ENCODE results near the gene PFAS. TPM values are rescaled to one million over a fixed set of nuclear protein-coding genes. Genes with fewer than 3 reads are reported as not detected.

The PFAS gene
- total and polyA plus RNA-seq, 2 experiments from 2014 or later, result 13.6 to 18.8 TPM

DNA sequence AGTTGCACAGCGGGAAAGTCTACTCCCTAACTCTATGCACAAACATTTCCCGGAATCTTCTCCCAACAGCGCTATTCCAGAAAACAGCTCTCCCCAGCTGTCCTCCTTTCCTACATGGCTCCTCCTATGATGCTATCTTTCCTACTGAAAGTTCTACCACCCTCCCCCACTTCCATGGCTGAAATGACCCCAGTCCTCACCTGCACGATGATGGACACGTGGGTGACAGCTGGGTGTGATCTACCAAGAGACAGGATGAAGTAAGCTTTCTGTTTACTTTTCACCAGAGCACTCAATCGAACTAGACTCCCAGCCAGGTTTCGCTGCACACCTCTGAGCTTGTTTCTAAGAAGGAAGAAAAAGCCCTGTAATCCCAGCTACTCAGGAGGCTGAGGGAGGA lies 11.9 kb upstream of the PFAS start:
- Histone ChIP-seq H3K9me2 (replicated peaks; ENCODE audit: insufficient read depth) (no peaks in the 10 kb centered on the region), H3K27me3 (no peaks in the 10 kb centered on the region), H4K20me1 (ENCODE audit: insufficient read depth, poor library complexity, severe bottlenecking) (no peaks in the 10 kb centered on the region), H3K4me3 (no peak overlapping the region), H3K9me3 (ENCODE audit: low read depth) (no peaks in the 10 kb centered on the region), H3K4me2 (no peak overlapping the region), H3K79me2 (peaks cover 3% of the 10 kb centered on the region), H3K27ac (peak overlapping the region; percentile 15), H3K4me1 (ENCODE audit: insufficient read depth) (no peaks in the 10 kb centered on the region), H2AFZ (no peak overlapping the region), H3K36me3 (replicated peaks; ENCODE audit: insufficient read depth, low read depth) (no peaks in the 10 kb centered on the region)
- 74% methylated on average over 7 of the region's 7 CpGs for WGBS (ENCODE audit: low lambda C conversion rate, missing lambda C conversion rate)
- TF ChIP-seq, protein P1, sequence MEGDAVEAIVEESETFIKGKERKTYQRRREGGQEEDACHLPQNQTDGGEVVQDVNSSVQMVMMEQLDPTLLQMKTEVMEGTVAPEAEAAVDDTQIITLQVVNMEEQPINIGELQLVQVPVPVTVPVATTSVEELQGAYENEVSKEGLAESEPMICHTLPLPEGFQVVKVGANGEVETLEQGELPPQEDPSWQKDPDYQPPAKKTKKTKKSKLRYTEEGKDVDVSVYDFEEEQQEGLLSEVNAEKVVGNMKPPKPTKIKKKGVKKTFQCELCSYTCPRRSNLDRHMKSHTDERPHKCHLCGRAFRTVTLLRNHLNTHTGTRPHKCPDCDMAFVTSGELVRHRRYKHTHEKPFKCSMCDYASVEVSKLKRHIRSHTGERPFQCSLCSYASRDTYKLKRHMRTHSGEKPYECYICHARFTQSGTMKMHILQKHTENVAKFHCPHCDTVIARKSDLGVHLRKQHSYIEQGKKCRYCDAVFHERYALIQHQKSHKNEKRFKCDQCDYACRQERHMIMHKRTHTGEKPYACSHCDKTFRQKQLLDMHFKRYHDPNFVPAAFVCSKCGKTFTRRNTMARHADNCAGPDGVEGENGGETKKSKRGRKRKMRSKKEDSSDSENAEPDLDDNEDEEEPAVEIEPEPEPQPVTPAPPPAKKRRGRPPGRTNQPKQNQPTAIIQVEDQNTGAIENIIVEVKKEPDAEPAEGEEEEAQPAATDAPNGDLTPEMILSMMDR (IDR thresholded peaks at IDR 0.05; ENCODE audit: poor library complexity), result no peak
- TF ChIP-seq EZH2 (IDR thresholded peaks at IDR 0.05; ENCODE audit: borderline replicate concordance), result no peak
- no peak for TF ChIP-seq EZH2phosphoT487 (IDR thresholded peaks at IDR 0.05; ENCODE audit: low read depth, severe bottlenecking, unreplicated experiment)
- DNase-seq (ENCODE audit: low spot score), result peak; percentile 51

DNA sequence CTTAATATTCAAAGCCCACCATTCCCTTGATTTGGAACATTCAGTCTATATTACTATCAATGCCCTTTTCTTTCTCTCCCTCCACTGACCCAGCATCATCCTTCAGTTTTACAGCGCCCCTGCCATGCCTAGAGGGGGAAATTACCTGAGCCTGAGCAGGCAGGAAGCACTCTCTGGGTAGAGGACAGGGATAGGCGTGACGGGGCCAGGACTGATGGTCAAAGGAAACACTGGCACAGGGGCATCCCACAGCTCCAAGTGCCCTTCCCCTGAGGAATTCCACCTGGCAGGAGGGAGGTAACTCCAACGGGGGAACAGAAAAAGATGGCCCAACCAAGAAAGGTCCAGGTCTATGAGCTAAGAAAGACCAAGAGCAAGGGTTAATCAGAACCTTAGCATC lies 11.2 kb upstream of the PFAS start:
- H4K20me1 ChIP-seq (ENCODE audit: insufficient read depth, poor library complexity, severe bottlenecking), result no peaks in the 10 kb centered on the region
- no peak overlapping the region for H3K4me3 ChIP-seq
- DNase-seq (ENCODE audit: low spot score), result no peak
- no peak for TF ChIP-seq EZH2 (IDR thresholded peaks at IDR 0.05; ENCODE audit: borderline replicate concordance)
- TF ChIP-seq EZH2phosphoT487 (IDR thresholded peaks at IDR 0.05; ENCODE audit: low read depth, severe bottlenecking, unreplicated experiment), result no peak
- TF ChIP-seq, protein P1 (IDR thresholded peaks at IDR 0.05; ENCODE audit: poor library complexity), result no peak
- H3K79me2 ChIP-seq, result peaks cover 3% of the 10 kb centered on the region
- H3K4me2 ChIP-seq, result no peak overlapping the region
- no peaks in the 10 kb centered on the region for H3K27me3 ChIP-seq
- no peaks in the 10 kb centered on the region for H3K36me3 ChIP-seq (replicated peaks; ENCODE audit: insufficient read depth, low read depth)
- 88% methylated on average over 4 of the region's 4 CpGs for WGBS (ENCODE audit: low lambda C conversion rate, missing lambda C conversion rate)
- H3K9me2 ChIP-seq (replicated peaks; ENCODE audit: insufficient read depth), result no peaks in the 10 kb centered on the region
- H3K9me3 ChIP-seq (ENCODE audit: low read depth), result no peaks in the 10 kb centered on the region
- H3K27ac ChIP-seq, result no peak overlapping the region
- H3K4me1 ChIP-seq (ENCODE audit: insufficient read depth), result no peaks in the 10 kb centered on the region
- no peak overlapping the region for H2AFZ ChIP-seq

DNA sequence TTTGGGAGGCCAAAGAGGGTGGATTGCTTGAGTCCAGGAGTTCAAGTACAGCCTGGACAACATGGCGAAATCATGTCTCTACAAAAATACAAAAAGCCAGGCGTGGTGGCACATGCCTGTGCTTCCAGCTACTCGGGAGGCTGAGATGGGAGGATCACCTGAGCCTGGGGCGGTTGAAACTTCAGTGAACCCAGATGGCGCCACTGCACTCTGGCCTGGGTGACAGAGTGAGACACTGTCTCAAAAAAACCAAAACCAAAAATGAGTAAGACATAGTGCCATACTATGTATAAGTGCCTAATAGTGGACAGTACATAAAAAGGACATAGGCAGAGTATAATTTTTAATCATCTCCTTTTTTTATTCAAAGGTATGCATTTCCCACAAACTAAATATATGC lies 5.3 kb upstream of the PFAS start:
- Histone ChIP-seq H3K36me3 (replicated peaks; ENCODE audit: insufficient read depth, low read depth) (no peaks in the 10 kb centered on the region), H3K4me2 (no peak overlapping the region), H3K9me3 (ENCODE audit: low read depth) (no peaks in the 10 kb centered on the region), H2AFZ (no peak overlapping the region), H3K4me1 (ENCODE audit: insufficient read depth) (no peaks in the 10 kb centered on the region), H4K20me1 (ENCODE audit: insufficient read depth, poor library complexity, severe bottlenecking) (no peaks in the 10 kb centered on the region), H3K27me3 (no peaks in the 10 kb centered on the region), H3K9me2 (replicated peaks; ENCODE audit: insufficient read depth) (no peaks in the 10 kb centered on the region), H3K4me3 (no peak overlapping the region), H3K27ac (no peak overlapping the region), H3K79me2 (peaks cover 37% of the 10 kb centered on the region)
- WGBS (ENCODE audit: low lambda C conversion rate, missing lambda C conversion rate), result 92% methylated on average over 5 of the region's 5 CpGs
- TF ChIP-seq, protein P1 (IDR thresholded peaks at IDR 0.05; ENCODE audit: poor library complexity), result no peak
- TF ChIP-seq EZH2phosphoT487 (IDR thresholded peaks at IDR 0.05; ENCODE audit: low read depth, severe bottlenecking, unreplicated experiment) (no peak), EZH2 (IDR thresholded peaks at IDR 0.05; ENCODE audit: borderline replicate concordance) (no peak)
- no peak for DNase-seq (ENCODE audit: low spot score)

GRCh38 chr17:8244768-8245167 lies 4.3 kb upstream of the PFAS start:
- no peak for TF ChIP-seq EZH2phosphoT487 (IDR thresholded peaks at IDR 0.05; ENCODE audit: low read depth, severe bottlenecking, unreplicated experiment)
- no peak for TF ChIP-seq EZH2 (IDR thresholded peaks at IDR 0.05; ENCODE audit: borderline replicate concordance)
- TF ChIP-seq, protein P1 (IDR thresholded peaks at IDR 0.05; ENCODE audit: poor library complexity), result no peak
- no peaks in the 10 kb centered on the region for H3K9me3 ChIP-seq (ENCODE audit: low read depth)
- H3K27me3 ChIP-seq, result no peaks in the 10 kb centered on the region
- no peaks in the 10 kb centered on the region for H4K20me1 ChIP-seq (ENCODE audit: insufficient read depth, poor library complexity, severe bottlenecking)
- H3K4me2 ChIP-seq, result no peak overlapping the region
- no peaks in the 10 kb centered on the region for H3K9me2 ChIP-seq (replicated peaks; ENCODE audit: insufficient read depth)
- no peak overlapping the region for H2AFZ ChIP-seq
- no peak for DNase-seq (ENCODE audit: low spot score)
- H3K27ac ChIP-seq, result no peak overlapping the region
- no peaks in the 10 kb centered on the region for H3K36me3 ChIP-seq (replicated peaks; ENCODE audit: insufficient read depth, low read depth)
- over 99% methylated on average over 7 of the region's 8 CpGs for WGBS (ENCODE audit: low lambda C conversion rate, missing lambda C conversion rate)
- no peak overlapping the region for H3K4me3 ChIP-seq
- H3K4me1 ChIP-seq (ENCODE audit: insufficient read depth), result no peaks in the 10 kb centered on the region
- H3K79me2 ChIP-seq, result peaks cover 41% of the 10 kb centered on the region
